Fibroblast of the conjunctiva (primary cell): ENCODE data around the gene UTP11.
"Not testable (repeated sequence)": the region's sequence is repeated elsewhere in the genome, so short reads cannot be mapped to it uniquely, and the experiment has no call there.

Experiments
- DNase-seq: peaks from one replicate; pipeline ENCODE4 v3.0.0-alpha.2; 2010; ENCODE audit warnings: low read depth

UTP11 gene

GRCh38 chr1:38012363-38013226 is at the start of gene UTP11:
UTP11 (plus strand) TSS chr1:38012734; CDS start chr1:38012803, 69 bp downstream.
- DNase-seq = peak; percentile 99

- not testable (repeated sequence) for DNase-seq
Measured at GRCh38 chr1:37964106-37964505, 48.4 kb upstream of the UTP11 start.

- DNase-seq = no peak
Measured at GRCh38 chr1:37965301-37965700, 47.2 kb upstream of the UTP11 start.

- not testable (repeated sequence) for DNase-seq
Measured at GRCh38 chr1:37973684-37974083, 38.9 kb upstream of the UTP11 start.

GRCh38 chr1:37974567-37974966 is 38.0 kb upstream of the UTP11 start:
- no peak for DNase-seq

- peak; percentile 44 for DNase-seq
Measured at GRCh38 chr1:37975083-37975482, 37.5 kb upstream of the UTP11 start.

GRCh38 chr1:37978541-37978940 is 34.0 kb upstream of the UTP11 start:
- DNase-seq = no peak

GRCh38 chr1:37983546-37983945 is 29.0 kb upstream of the UTP11 start:
- DNase-seq = no peak

- DNase-seq = no peak
Measured at GRCh38 chr1:37987679-37988078, 24.9 kb upstream of the UTP11 start.

- no peak for DNase-seq
Measured at GRCh38 chr1:37989361-37989930, 23.1 kb upstream of the UTP11 start.

GRCh38 chr1:37994886-37995566 is 17.5 kb upstream of the UTP11 start:
- DNase-seq = no peak

GRCh38 chr1:37995751-37996345 is 16.7 kb upstream of the UTP11 start:
- peak; percentile 96 for DNase-seq

- DNase-seq = no peak
Measured at GRCh38 chr1:37997256-37998088, 15.1 kb upstream of the UTP11 start.

- no peak for DNase-seq
Measured at GRCh38 chr1:37998089-37998808, 14.3 kb upstream of the UTP11 start.

- DNase-seq = no peak
Measured at GRCh38 chr1:37998913-37999429, 13.6 kb upstream of the UTP11 start.

GRCh38 chr1:37999430-38000232 is 12.9 kb upstream of the UTP11 start:
- no peak for DNase-seq

- no peak for DNase-seq
Measured at GRCh38 chr1:38000233-38000528, 12.4 kb upstream of the UTP11 start.

- DNase-seq = no peak
Measured at GRCh38 chr1:38000529-38001455, 11.7 kb upstream of the UTP11 start.
